ENCODE data around the gene HCAR3.
"Not testable (repeated sequence)": the region's sequence is repeated elsewhere in the genome, so short reads cannot be mapped to it uniquely, and the experiment has no call there.

The HCAR3 gene

DNA sequence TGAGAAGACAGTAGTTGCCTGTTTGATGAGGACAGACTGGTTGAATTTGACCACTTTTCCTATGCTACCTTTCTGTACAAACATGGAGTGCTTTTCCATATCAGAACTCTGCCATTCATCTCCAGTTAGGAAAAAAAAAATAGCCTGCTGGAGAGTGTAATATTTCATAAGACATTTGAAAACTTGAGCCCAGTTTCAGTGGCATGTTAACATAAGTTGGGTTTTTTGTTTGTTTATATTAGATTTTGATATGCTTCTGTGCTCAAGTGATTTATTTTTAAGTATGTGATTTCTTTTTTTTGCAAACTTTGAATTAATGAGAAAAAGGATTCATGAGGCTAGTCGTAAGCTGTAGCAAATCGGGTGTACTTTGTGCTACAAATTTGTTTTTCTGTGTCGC lies 12.8 kb downstream of the HCAR3 start:
- H3K27ac ChIP-seq, result peak overlapping the region; percentile 91
- peaks cover 29 to 30% of the 10 kb centered on the region in 2 experiments for H3K4me1 ChIP-seq (ENCODE audit: control insufficient read depth in 1 of 2, insufficient read depth in 1 of 2, low read depth in 1 of 2, low read length in 1 of 2)
- not testable (repeated sequence) for H3K9me3 ChIP-seq, H3K36me3 ChIP-seq, H3K27me3 ChIP-seq
- H3K4me3 ChIP-seq (ENCODE audit: low read depth in 1 of 2, low read length in 1 of 2), result peak overlapping the region; percentile 66 to 90

GRCh38 chr12:122702890-122703611 lies 13.6 kb downstream of the HCAR3 start, which contains the start of gene HCAR2:
HCAR2 (minus strand) TSS chr12:122703357; CDS start chr12:122703283, 74 bp downstream.
- not testable (repeated sequence) for H3K36me3 ChIP-seq, H3K9me3 ChIP-seq, H3K27me3 ChIP-seq
- Histone ChIP-seq H3K4me1 (ENCODE audit: control insufficient read depth in 1 of 2, insufficient read depth in 1 of 2, low read depth in 1 of 2, low read length in 1 of 2) (peaks cover 29 to 30% of the 10 kb centered on the region in 2 experiments), H3K4me3 (ENCODE audit: low read depth in 1 of 2, low read length in 1 of 2) (peak within 1 kb of the TSS; percentile 66 to 90), H3K27ac (peak within 1 kb of the TSS; percentile 91)

DNA sequence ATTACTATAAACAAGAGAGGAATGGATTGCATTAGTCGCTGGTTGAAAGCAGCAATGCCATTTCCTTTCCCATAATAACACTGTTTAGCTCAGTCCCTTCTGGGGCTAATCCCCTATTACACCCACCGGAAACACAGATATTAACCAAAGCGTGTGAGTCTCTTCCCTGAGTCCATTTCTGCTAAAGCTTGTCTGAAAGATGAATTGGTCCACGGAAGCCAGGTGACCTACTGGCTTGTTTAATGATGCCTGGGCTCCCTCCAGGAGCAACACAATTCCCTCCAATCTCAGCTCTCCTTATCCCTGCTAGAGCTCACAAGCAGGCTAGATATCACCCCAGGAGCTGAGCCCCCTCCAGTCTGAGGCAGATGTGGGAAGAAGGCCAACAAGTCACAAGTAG lies 15.1 kb downstream of the HCAR3 start:
- Histone ChIP-seq H3K4me1 (ENCODE audit: control insufficient read depth in 1 of 2, insufficient read depth in 1 of 2, low read depth in 1 of 2, low read length in 1 of 2) (peaks cover 29 to 33% of the 10 kb centered on the region in 2 experiments), H3K27ac (peak overlapping the region; percentile 91), H3K4me3 (ENCODE audit: low read depth in 1 of 2, low read length in 1 of 2) (peak overlapping the region; percentile 66 to 90)
- H3K27me3 ChIP-seq, H3K36me3 ChIP-seq, H3K9me3 ChIP-seq: not testable (repeated sequence)

- H3K27ac ChIP-seq; H3K4me3 ChIP-seq (ENCODE audit: low read depth in 1 of 2, low read length in 1 of 2); H3K9me3 ChIP-seq; H3K36me3 ChIP-seq; H3K27me3 ChIP-seq: not testable (repeated sequence)
- H3K4me1 ChIP-seq (ENCODE audit: control insufficient read depth in 1 of 2, insufficient read depth in 1 of 2, low read depth in 1 of 2, low read length in 1 of 2), result peaks cover 29 to 33% of the 10 kb centered on the region in 2 experiments
Observed at GRCh38 chr12:122700038-122700710, 16.4 kb downstream of the HCAR3 start.

- H3K36me3 ChIP-seq; H3K9me3 ChIP-seq; H3K27ac ChIP-seq; H3K4me3 ChIP-seq (ENCODE audit: low read depth in 1 of 2, low read length in 1 of 2); H3K27me3 ChIP-seq: not testable (repeated sequence)
- peaks cover 8 to 10% of the 10 kb centered on the region in 2 experiments for H3K4me1 ChIP-seq (ENCODE audit: control insufficient read depth in 1 of 2, insufficient read depth in 1 of 2, low read depth in 1 of 2, low read length in 1 of 2)
Observed at GRCh38 chr12:122696922-122697321, 19.7 kb downstream of the HCAR3 start.

- peak overlapping the region; percentile 19 for H3K27ac ChIP-seq
- no peaks in the 10 kb centered on the region for H3K27me3 ChIP-seq
- TF ChIP-seq, protein P1, sequence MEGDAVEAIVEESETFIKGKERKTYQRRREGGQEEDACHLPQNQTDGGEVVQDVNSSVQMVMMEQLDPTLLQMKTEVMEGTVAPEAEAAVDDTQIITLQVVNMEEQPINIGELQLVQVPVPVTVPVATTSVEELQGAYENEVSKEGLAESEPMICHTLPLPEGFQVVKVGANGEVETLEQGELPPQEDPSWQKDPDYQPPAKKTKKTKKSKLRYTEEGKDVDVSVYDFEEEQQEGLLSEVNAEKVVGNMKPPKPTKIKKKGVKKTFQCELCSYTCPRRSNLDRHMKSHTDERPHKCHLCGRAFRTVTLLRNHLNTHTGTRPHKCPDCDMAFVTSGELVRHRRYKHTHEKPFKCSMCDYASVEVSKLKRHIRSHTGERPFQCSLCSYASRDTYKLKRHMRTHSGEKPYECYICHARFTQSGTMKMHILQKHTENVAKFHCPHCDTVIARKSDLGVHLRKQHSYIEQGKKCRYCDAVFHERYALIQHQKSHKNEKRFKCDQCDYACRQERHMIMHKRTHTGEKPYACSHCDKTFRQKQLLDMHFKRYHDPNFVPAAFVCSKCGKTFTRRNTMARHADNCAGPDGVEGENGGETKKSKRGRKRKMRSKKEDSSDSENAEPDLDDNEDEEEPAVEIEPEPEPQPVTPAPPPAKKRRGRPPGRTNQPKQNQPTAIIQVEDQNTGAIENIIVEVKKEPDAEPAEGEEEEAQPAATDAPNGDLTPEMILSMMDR (IDR thresholded peaks at IDR 0.05), result no peak
- no peak overlapping the region for H3K4me3 ChIP-seq (ENCODE audit: low read depth in 1 of 2, low read length in 1 of 2)
- no peaks in the 10 kb centered on the region for H3K9me3 ChIP-seq
- peaks cover 0 to 5% of the 10 kb centered on the region in 2 experiments for H3K4me1 ChIP-seq (ENCODE audit: control insufficient read depth in 1 of 2, insufficient read depth in 1 of 2, low read depth in 1 of 2, low read length in 1 of 2)
- H3K36me3 ChIP-seq, result no peaks in the 10 kb centered on the region
Observed at GRCh38 chr12:122691566-122691965, 25.0 kb downstream of the HCAR3 start.

DNA sequence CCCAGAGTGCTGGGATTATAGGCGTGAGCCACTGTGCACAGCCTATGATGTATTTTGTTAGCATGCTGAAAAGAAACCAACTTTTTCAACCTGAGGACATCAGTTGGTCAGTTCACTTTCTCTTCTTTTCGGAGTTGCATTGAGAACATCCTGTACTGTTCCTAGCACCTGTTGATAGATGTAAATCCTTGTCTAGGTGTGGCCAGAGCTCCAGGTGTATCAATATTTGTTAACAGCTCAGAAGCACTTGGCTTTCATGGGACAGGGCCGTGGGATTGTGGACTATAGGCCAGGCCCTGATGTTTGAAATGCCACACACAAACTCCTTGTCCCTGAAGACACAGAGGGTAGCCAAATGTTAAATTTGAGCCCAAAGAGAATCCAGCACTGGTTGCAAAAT lies 28.3 kb downstream of the HCAR3 start:
- Histone ChIP-seq H3K27ac (no peak overlapping the region), H3K4me1 (ENCODE audit: control insufficient read depth in 1 of 2, insufficient read depth in 1 of 2, low read depth in 1 of 2, low read length in 1 of 2) (peaks cover 2 to 5% of the 10 kb centered on the region in 2 experiments)
- TF ChIP-seq, protein P1 (IDR thresholded peaks at IDR 0.05), result no peak

DNA sequence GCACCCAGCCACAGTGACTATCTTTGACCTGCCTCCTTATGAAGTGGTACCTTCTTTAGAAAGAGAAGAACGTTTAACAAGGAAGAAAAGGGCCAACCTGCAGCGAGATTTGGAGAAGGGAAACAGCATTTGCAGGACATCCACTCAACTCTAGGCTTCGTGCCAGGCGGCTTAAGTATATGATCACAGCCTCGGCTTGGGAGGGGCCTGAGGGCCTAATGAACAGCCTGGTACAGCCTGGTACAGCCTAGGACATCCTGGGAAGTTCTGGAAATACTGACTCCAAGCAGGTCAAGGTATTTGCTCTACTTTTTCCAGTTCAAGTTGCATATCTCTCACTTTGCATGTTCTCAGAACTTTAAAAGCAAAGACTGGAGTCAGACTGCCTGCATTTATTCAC lies 29.5 kb downstream of the HCAR3 start:
- Histone ChIP-seq H3K27ac (no peak overlapping the region), H3K9me3 (no peaks in the 10 kb centered on the region), H3K4me1 (ENCODE audit: control insufficient read depth in 1 of 2, insufficient read depth in 1 of 2, low read depth in 1 of 2, low read length in 1 of 2) (peaks cover 14 to 17% of the 10 kb centered on the region in 2 experiments), H3K4me3 (ENCODE audit: low read depth in 1 of 2, low read length in 1 of 2) (no peak overlapping the region), H3K27me3 (no peaks in the 10 kb centered on the region), H3K36me3 (no peaks in the 10 kb centered on the region)
- TF ChIP-seq, protein P1 (IDR thresholded peaks at IDR 0.05), result no peak

More for the DNA sequence above, 28.3 kb downstream of the HCAR3 start:
- Histone ChIP-seq H3K4me3 (ENCODE audit: low read depth in 1 of 2, low read length in 1 of 2) (no peak overlapping the region), H3K36me3 (no peaks in the 10 kb centered on the region), H3K27me3 (no peaks in the 10 kb centered on the region), H3K9me3 (no peaks in the 10 kb centered on the region)

Data from neutrophil (primary cell).